Choroid plexus epithelial cell (primary cell): Measurements from ENCODE around the gene TDG.

Source experiments
- DNase-seq: peaks from one replicate; pipeline ENCODE4 v3.0.0-alpha.2; 2010; ENCODE audit warnings: low read depth
- H3K4me3 ChIP-seq: 2 replicates; pipeline ENCODE4 v1.5.1; 2011; ENCODE audit warnings: low read depth, mild to moderate bottlenecking, control low read depth, low read length, moderate library complexity
- CTCF ChIP-seq: conservative IDR thresholded peaks from 2 replicates; pipeline ENCODE4 v1.5.1; 2011; ENCODE audit warnings: low read depth, mild to moderate bottlenecking, control low read depth, inconsistent platforms, low read length, moderate library complexity

The TDG gene

GRCh38 chr12:103960616-103961227, 5.0 kb upstream of the TDG start:
- no peak for TF ChIP-seq CTCF
- no peak overlapping the region for H3K4me3 ChIP-seq
- no peak for DNase-seq

- no peak overlapping the region for H3K4me3 ChIP-seq
- DNase-seq: no peak
- no peak for TF ChIP-seq CTCF
These were observed 3.2 kb upstream of the TDG start for GRCh38 chr12:103962493-103962892.

GRCh38 chr12:103964805-103965204, 867 bp upstream of the TDG start:
- H3K4me3 ChIP-seq: peak overlapping the region; percentile 84
- no peak for DNase-seq
- no peak for TF ChIP-seq CTCF

- H3K4me3 ChIP-seq: peak overlapping the region; percentile 84
- no peak for TF ChIP-seq CTCF
- no peak for DNase-seq
These were observed 450 bp upstream of the TDG start for GRCh38 chr12:103965255-103965589.

- no peak for TF ChIP-seq CTCF
- H3K4me3 ChIP-seq: peak overlapping the region; percentile 84
- DNase-seq: peak; percentile 34
These were observed 1.1 kb downstream of the TDG start for GRCh38 chr12:103966736-103967135.

- TF ChIP-seq CTCF: no peak
- no peak for DNase-seq
- H3K4me3 ChIP-seq: no peak overlapping the region
These were observed 3.7 kb downstream of the TDG start for GRCh38 chr12:103969391-103969790.

GRCh38 chr12:103973909-103974308, 8.2 kb downstream of the TDG start:
- no peak overlapping the region for H3K4me3 ChIP-seq
- DNase-seq: no peak
- no peak for TF ChIP-seq CTCF
